HG02943 (cell line): ENCODE results near the gene KIFC1.

Experiments
- ATAC-seq: cut with Tn5 transposase; IDR thresholded peaks from one replicate; pipeline ENCODE4 v1.9.1; 2021; ENCODE audit warnings: mild to moderate bottlenecking, low read depth, moderate library complexity; ENCODE audit not compliant: unreplicated experiment

The KIFC1 gene

DNA sequence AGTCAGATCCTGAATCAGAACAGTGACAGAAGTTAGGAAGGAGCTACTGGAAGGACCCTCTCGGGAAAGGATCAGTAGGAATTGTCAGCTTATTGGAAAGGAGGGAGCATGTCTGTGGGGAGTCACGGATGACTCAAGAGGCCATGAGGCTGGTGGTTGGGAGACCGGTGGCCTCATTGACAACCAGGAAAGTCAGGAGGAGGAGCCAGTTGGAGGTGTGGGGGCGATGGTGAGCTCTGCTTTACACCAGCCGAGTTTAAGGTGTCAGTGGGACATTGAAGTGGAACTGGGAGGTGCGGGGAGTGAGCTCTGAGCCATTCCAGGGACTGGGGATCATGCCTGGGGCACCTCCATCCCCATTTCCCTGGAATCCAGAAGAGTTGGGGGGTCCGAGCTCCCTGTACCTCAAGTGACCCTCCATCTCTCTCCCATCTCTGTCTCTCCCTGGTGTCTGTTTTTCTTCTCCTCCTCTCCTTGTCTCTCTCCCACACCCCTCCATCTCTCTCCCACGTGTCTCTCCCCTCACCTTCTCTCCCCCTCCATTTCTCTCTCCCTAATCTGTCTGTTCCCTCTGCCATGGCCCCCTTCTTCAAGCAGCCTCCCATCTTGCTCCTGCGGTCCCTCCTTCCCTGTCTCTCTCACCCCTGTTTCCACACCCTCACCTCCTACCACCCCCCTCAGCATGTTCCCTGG, 48.5 kb downstream of the KIFC1 start:
- no peak for ATAC-seq

DNA sequence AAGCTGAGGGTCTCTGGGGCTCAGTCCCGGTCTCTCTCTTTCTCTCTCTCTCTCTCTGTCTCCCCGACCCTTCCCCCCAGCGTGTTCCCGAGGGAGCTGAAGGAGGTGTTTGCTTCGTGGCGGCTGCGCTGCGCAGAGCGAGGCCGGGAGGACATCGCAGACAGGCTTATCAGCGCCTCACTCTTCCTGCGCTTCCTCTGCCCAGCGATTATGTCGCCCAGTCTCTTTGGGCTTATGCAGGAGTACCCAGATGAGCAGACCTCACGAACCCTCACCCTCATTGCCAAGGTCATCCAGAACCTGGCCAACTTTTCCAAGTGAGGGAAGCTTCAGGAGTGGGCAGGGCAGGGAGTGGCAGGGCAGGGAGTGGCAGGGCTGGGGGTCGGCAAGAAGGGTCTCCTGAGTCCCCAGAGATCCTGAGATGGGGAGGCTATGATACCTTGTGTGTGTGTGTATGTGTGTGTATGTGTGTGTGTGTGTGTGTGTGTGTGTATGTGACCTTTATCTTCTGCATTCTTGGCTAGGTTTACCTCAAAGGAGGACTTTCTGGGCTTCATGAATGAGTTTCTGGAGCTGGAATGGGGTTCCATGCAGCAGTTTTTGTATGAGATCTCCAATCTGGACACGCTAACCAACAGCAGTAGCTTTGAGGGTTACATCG, 49.2 kb downstream of the KIFC1 start:
- ATAC-seq, result no peak

- no peak for ATAC-seq
Observed at GRCh38 chr6:33441457-33441856, 49.8 kb downstream of the KIFC1 start.

DNA sequence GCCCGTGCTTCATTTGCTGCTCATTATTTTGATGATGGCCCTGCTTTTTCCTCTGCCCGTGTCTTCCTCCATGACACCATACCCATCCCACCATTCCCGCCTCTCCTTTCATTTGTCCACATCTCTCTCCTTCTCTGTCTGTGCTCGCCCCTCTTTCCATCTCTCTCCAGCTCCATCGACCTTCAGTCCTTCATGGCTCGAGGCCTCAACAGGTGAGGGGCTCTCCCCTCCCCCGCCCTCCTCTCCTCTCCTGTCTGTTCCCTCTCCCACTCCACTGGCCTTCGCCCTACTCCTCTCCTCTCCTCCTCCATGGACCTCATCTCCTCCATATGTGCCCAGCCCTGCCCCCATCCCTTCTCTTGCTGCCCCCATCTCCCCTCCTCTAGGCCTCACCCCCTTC, 50.7 kb downstream of the KIFC1 start:
- ATAC-seq, result no peak

- no peak for ATAC-seq
Observed at GRCh38 chr6:33443025-33443424, 51.4 kb downstream of the KIFC1 start.

DNA sequence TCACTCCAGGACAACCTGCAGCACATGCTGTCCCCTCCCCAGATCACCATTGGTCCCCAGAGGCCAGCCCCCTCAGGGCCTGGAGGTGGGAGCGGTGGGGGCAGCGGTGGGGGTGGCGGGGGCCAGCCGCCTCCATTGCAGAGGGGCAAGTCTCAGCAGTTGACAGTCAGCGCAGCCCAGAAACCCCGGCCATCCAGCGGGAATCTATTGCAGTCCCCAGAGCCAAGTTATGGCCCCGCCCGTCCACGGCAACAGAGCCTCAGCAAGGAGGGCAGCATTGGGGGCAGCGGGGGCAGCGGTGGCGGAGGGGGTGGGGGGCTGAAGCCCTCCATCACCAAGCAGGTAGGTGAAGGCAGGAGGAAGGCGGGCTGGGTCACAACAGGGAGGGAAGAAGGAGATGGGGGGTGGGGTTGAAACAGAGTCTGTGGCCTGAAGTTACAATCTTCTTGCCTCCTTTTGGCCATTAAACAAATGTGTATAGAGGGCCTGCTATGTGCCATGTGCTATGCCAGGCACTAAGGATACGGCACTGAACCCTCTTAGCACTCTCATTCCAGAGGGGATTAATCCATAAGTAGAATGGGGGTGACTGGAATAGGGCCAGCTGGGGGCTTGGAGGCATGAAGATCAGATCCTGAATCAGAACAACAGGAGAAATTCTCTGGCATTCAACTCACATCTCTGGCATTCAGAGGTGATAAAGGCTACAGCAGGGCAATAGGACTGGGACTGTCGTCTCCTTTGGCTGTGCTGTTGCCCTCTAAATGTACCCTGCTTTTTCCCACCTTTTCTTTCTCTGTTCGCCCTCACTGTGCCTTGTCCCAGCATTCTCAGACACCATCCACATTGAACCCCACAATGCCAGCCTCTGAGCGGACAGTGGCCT, 52.2 kb downstream of the KIFC1 start:
- no peak for ATAC-seq

GRCh38 chr6:33445119-33445603, 53.5 kb downstream of the KIFC1 start:
- ATAC-seq, result no peak

DNA sequence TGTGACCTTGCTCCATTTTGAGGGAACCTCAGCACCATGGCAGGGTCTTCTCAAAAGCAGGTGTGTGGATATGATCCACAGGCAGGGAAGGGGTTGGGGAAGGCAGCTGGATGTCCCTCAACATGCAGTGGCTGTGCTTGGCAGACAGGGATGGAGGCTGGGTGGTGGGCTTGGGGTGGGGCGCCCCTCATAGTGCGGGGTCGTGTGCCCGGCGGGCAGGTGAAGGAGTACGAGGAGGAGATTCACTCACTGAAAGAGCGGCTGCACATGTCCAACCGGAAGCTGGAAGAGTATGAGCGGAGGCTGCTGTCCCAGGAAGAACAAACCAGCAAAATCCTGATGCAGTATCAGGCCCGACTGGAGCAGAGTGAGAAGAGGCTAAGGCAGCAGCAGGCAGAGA, 54.7 kb downstream of the KIFC1 start:
- no peak for ATAC-seq

GRCh38 chr6:33450434-33450833, 58.8 kb downstream of the KIFC1 start:
- ATAC-seq, result no peak

GRCh38 chr6:33451606-33452005, 60.0 kb downstream of the KIFC1 start:
- ATAC-seq, result no peak

DNA sequence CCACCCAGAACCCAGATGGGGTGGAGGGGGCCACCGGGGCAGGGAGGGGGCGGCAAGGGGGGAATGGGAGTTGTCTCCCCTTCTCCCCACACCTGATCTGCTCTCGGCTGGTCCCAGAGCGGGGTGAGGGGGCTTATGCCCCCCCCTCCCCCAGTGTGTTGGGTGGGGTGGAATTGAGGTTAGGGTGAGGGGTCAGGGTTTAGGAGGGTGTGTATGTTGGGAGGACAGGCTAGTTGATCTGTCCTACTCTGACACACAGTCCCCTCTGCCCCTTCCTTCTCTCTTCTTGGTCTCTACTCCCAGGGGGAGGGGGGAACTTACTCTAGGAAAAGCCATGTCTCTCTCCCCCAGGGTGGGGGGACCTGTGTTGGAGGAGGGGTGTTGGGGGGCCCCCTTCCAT, 60.9 kb downstream of the KIFC1 start:
- ATAC-seq, result no peak

- no peak for ATAC-seq
Observed at GRCh38 chr6:33453393-33454008, 61.9 kb downstream of the KIFC1 start.

DNA sequence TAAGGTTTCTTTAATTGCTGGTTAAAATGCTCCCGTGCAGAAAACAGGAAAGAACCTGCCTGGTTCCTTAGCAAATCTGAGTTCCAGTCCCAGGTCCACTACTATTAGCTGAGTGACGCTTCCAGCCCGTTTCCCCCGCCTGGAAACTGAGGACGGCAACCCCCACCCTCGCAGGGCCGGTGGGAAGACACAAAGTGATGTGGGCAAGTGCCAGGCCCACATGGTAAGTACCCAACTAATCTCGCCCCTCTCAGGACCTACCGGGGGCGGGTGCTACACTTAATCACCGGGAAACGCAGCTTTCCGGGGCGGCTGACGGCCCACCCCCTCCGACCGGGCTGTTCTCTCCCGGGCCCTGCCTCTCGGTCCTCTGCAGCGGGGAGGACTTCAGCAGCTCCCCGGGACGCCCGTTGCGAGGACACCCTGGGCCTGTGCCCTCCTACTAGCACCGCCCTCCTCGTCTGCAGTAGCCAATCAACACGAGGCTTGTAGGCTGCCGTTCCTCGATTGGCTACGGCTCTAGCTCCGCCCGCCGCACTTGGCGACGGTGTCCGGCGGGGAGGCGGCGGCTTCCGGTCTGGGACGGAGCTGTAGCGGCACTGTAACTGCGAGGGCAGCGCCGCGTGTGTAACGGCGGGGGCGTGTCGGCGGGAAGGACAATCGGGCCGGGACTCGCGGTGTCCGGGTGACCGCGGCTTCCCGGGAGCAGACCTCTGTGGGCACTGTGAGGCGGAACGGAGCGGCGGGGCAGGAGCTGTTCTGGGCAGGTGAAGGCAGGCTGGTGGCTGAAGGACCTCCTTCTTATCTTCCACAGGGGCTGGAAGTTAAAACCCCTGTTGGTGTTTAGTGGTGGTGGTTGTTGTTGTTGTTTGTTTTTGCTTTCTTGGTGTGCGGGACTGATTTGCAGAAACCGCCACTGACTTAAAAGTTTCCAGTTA, 62.7 kb downstream of the KIFC1 start, which contains the start of gene ZBTB9:
Gene ZBTB9, plus strand, starts transcription at position 568 of the 938 bp plus-strand sequence. CDS start 525 bp downstream, outside the sequence.
- ATAC-seq, result peak; percentile 91

GRCh38 chr6:33455051-33455450, 63.4 kb downstream of the KIFC1 start:
- no peak for ATAC-seq

GRCh38 chr6:33456156-33456555, 64.5 kb downstream of the KIFC1 start:
- ATAC-seq, result no peak

GRCh38 chr6:33458676-33459075, 67.1 kb downstream of the KIFC1 start:
- no peak for ATAC-seq

GRCh38 chr6:33459226-33459625, 67.6 kb downstream of the KIFC1 start:
- no peak for ATAC-seq
